NCI-H2081 treated with DMSO at 0.1 percent for 48 hours (cell line): Measurements from ENCODE around the gene IGF2R.

Experiments used
- DNase-seq: peaks from one replicate; lab custom pipeline; 2025; lab: John Stamatoyannopoulos, UW

IGF2R gene

GRCh38 chr6:160044687-160045086, 75.8 kb downstream of the IGF2R start:
- no peak for DNase-seq

- no peak for DNase-seq
These were observed 79.6 kb downstream of the IGF2R start for GRCh38 chr6:160048471-160048870.

- DNase-seq: no peak
These were observed 80.5 kb downstream of the IGF2R start for GRCh38 chr6:160049346-160049745.

GRCh38 chr6:160050022-160050421, 81.1 kb downstream of the IGF2R start:
- no peak for DNase-seq

GRCh38 chr6:160051390-160051789, 82.5 kb downstream of the IGF2R start:
- no peak for DNase-seq

GRCh38 chr6:160054271-160054670, 85.4 kb downstream of the IGF2R start:
- no peak for DNase-seq

- DNase-seq: no peak
These were observed 86.0 kb downstream of the IGF2R start for GRCh38 chr6:160054913-160055312.

GRCh38 chr6:160055378-160055777, 86.5 kb downstream of the IGF2R start:
- DNase-seq: no peak

- DNase-seq: no peak
These were observed 86.9 kb downstream of the IGF2R start for GRCh38 chr6:160055813-160056212.

GRCh38 chr6:160057080-160057479, 88.2 kb downstream of the IGF2R start:
- DNase-seq: no peak

- DNase-seq: no peak
These were observed 89.8 kb downstream of the IGF2R start for GRCh38 chr6:160058603-160059215.

- DNase-seq: no peak
These were observed 91.3 kb downstream of the IGF2R start for GRCh38 chr6:160060221-160060620.

- DNase-seq: no peak
These were observed 92.1 kb downstream of the IGF2R start for GRCh38 chr6:160060920-160061447.

GRCh38 chr6:160063771-160064413, 95.0 kb downstream of the IGF2R start:
- no peak for DNase-seq

GRCh38 chr6:160065200-160065599, 96.3 kb downstream of the IGF2R start:
- DNase-seq: no peak

- DNase-seq: no peak
These were observed 98.7 kb downstream of the IGF2R start for GRCh38 chr6:160067564-160067963.

- DNase-seq: no peak
These were observed 99.5 kb downstream of the IGF2R start for GRCh38 chr6:160068346-160068745.

GRCh38 chr6:160069050-160069454, 100.2 kb downstream of the IGF2R start:
- no peak for DNase-seq

- DNase-seq: no peak
These were observed 100.6 kb downstream of the IGF2R start for GRCh38 chr6:160069459-160069858.

- no peak for DNase-seq
These were observed 101.5 kb downstream of the IGF2R start for GRCh38 chr6:160070427-160070826.

GRCh38 chr6:160070831-160071230, 101.9 kb downstream of the IGF2R start:
- DNase-seq: no peak

GRCh38 chr6:160071805-160072690, 103.2 kb downstream of the IGF2R start:
- no peak for DNase-seq

GRCh38 chr6:160073272-160073671, 104.4 kb downstream of the IGF2R start:
- no peak for DNase-seq
